Measurements from ENCODE around the gene APOC4. TPM values are rescaled to one million over a fixed set of nuclear protein-coding genes. Genes with fewer than 3 reads are reported as not detected.
A peak's percentile ranks its signal among the peaks of the same experiment; 100 is the strongest.
"Not testable (repeated sequence)": the region's sequence is repeated elsewhere in the genome, so short reads cannot be mapped to it uniquely, and the experiment has no call there.

APOC4 gene
- total RNA-seq, 1 experiment from 2014 or later, result not detected

- peak; percentile 61 for DNase-seq (ENCODE audit: low spot score)
Measured at GRCh38 chr19:44914433-44915206, 27.4 kb upstream of the APOC4 start, which contains the start of gene APOC1. Gene APOC1 (plus strand): TSS chr19:44914608. CDS start chr19:44914892, 284 bp downstream.

GRCh38 chr19:44924243-44924725, 17.8 kb upstream of the APOC4 start:
- no peak for DNase-seq (ENCODE audit: low spot score)

DNA sequence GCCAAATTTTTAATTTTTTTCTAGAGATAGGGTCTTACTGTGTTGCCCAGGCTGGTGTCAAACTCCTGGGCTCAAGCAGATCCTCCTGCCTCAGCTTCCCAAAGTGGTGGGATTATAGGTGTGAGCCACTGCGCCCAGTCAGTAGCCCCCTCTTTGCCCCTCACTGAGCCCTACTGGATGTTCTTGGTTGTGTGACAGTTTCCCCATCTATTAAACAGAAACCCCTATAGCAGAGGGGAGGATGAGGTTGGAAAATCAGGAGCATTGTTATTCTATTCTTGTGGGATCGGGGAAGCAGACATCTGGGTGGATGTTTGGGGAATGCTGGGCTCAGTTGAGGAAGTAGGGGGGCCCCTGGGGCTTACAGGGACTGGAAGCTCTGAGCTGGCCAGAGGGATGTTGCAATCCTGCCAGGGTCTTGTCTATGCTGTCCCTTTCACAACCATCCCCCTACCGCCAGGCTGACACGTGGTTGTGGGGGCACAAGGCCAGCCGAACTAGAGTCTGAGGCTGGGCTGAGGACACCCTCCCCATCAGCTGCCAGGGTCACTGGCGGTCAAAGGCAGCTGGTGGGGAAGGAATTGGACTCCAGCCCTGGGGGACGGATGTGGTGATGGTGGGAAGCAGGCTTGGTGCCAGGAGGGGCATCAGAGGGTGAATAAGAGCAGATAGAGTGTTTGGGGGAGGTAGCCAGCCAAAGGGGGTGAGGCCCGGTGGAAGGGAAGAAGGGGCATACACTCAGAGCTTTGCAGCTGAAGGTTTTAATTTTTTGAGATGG, 16.7 kb upstream of the APOC4 start:
- DNase-seq (ENCODE audit: low spot score), result no peak

- not testable (repeated sequence) for DNase-seq (ENCODE audit: low spot score)
Measured at GRCh38 chr19:44926245-44927077, 15.6 kb upstream of the APOC4 start.

- DNase-seq (ENCODE audit: low spot score), result no peak
Measured at GRCh38 chr19:44927746-44928145, 14.3 kb upstream of the APOC4 start.

DNA sequence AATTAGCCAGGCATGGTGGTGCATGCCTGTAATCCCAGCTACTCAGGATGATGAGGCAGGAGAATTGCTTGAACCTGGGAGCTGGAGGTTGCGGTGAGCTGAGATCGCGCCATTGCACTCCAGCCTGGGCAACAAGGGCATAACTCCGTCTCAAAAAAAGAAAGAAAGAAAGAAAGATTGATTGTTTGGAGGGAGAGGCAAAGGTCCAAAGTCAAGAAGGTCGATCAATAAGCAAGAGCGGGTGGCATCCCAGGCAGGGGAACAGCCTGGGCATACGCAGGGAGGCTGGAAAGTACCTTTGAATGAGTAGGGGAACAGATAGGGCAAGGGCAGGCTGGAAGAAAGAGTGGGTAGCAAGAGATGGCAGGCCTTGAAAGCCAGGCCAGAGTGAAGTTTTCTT, 11.9 kb upstream of the APOC4 start:
- no peak for DNase-seq (ENCODE audit: low spot score)

GRCh38 chr19:44931541-44931940, 10.5 kb upstream of the APOC4 start:
- no peak for DNase-seq (ENCODE audit: low spot score)

DNA sequence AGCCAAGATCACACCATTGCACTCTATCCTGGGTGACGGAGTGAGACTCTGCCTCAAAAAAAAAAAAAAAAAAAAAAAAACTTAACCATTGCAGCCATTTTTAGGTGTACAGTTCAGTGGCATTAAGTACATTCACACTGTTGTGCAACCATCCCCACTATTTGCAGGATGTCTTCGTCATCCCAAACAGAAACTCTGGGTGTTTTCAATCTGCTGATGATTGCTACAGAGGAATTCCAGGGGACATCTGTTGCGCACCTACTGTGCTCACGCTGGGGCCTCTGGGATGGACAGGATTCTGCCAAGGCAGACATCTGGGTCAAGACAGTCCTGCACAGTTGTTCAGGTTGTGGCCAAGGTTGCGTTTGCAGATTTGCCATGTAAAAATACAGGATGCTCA, 2.4 kb upstream of the APOC4 start:
- no peak for DNase-seq (ENCODE audit: low spot score)

DNA sequence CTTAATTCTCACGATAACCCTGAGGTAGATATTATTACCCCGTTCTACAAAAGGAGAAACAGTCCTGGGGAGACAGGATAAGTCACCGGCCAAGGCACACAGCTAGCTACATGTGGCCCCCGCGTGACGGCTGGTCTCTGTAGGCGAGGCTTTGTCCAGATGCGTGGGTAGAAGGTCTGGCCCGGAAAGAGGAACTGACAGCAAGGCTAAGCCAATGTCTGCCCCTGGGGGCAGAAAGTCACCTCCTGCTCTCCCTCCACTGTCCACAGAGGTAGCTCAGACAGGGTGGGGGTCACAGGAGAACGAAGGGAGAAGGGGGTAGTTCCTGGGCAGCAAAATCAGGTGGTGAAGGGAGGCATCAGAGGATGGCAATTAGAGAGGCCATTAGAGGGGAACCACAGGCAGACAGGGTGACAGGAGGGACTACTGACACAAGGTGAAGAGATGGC, 1.8 kb downstream of the APOC4 start:
- DNase-seq (ENCODE audit: low spot score), result no peak

DNA sequence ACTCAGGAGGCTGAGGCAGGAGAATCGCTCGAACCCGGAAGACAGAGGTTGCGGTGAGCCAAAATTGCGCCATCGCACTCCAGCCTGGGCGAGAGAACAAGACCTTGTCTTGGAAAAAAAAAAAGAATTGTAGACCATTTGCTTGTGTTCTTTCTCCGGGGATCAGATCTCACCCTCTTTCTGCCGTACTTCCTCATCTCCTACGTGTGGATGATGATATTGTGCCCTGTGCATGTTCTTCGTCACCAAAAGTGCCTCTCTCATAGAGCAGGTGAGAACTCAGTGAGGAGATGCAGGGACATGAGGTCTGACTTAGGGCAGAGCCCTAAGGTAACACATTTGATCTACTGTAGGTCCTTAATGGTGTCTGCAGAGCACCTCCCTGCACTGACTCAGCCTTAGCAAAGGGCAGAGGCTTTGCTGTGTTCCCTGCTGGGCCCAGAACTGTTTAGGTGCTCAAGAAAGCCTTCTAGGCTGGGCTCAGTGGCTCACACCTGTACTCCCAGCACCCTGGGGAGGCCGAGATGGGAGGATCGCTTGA, 5.1 kb downstream of the APOC4 start:
- DNase-seq (ENCODE audit: low spot score), result no peak

- DNase-seq (ENCODE audit: low spot score), result no peak
Measured at GRCh38 chr19:44948237-44948636, 6.2 kb downstream of the APOC4 start.

GRCh38 chr19:44948763-44949374, 6.8 kb downstream of the APOC4 start:
- DNase-seq (ENCODE audit: low spot score), result no peak

GRCh38 chr19:44949550-44949949, 7.5 kb downstream of the APOC4 start:
- no peak for DNase-seq (ENCODE audit: low spot score)

DNA sequence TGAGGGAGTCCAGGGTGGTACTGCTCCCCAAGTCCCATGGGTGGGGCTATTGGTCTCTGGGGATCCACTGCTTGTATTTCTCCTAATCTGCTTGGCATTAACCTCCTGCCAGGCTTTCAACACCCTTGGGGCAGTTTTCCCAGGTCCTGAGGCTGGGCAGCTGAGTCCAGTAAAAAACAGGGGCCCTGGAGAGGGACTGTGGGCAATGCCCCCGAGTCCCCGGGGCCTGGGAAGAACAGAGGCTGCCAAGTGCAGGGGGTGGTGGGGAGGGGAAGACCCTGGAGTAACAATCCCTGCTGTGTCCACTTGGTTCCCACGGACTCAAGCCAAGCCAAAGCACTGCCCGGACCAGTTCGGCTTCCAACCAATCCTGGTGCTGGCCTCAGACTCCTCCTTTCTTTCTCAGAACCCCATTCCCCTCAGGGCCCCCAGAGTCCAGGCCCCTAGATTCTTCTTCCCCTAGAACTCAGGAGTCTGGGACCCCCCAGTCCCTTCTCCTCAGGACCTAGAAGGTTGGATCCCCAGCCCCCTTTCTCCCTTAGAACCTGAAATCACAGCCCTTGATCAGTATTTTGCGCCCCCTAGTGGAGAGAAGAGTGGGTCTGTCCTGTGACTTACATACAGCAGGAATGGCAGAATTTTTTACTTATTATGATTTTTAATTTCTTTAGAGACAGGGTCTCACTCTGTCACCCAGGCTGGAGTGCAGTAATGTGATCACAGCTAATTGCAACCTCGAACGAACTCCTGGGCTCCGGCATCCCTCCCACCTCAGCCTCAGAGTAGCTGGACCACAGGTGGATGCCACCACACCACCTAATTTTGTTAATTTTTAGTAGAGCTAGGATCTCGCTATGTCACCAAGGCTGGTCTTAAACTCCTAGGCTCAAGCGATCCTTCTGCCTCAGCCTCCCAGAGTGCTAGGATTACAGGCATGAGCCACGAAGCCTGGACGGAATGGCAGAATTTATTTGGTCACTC, 9.4 kb downstream of the APOC4 start:
- peak; percentile 50 for DNase-seq (ENCODE audit: low spot score)

DNA sequence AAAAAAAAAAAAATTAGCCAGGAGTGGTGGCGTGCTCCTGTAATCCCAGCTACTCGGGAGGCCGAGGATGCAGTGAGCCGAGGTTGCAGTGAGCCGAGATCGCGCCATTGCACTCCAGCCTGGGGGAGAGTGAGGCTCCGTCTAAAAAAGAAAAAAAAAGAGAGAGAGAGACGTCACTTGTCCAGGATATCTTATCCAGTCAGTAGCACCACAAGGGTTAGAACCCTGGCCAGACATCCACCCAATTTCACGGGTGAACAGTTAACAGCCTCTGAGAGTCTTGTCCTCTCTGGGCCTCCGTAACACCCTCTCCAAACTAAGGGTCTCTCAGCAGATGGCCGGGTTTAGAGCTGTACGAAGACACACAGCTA, 12.2 kb downstream of the APOC4 start:
- DNase-seq (ENCODE audit: low spot score), result no peak

DNA sequence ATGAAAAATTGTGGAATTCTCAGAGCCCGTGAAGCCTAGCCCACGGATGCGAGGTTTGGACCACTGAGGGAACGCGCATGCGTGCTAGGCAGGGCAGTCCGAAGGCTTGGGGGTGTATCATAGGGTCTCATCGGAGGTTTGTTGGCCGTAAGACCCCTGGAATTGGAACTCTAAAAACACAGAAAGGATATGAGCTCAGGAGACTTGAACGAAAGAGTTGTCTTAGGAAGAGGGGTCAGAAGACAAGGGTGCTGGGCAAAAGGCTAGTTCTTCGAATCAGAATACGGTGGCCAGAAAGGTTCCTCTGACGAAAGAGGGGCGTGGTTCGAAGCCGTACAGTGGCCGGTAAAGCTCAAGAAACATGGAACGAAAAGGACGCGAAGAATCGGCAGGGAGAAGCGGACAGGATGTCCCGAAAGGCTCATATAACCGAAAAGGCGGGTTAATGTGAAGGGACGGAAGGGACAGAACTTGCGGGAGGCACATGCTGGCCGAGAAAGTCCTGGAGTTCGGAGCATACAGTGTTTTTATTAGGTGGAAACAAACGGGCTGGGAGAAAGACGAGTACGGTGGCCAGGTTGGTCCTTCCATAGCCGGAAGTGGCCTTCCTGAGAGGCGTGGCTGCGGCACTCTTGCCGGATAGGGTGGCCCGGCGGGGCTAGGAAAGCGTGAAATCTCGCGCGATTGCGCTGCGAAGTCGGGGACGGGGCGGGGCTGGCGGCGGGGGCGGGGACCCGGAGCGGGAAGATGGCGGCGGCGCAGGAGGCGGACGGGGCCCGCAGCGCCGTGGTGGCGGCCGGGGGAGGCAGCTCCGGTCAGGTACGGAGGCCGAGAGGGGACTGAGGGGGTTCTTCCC, 12.8 kb downstream of the APOC4 start, which contains the start of gene CLPTM1:
Gene CLPTM1 (plus strand): TSS at position 732 of the 856 bp plus-strand sequence. CDS start 16 bp downstream, at position 748.
- peak; percentile 86 for DNase-seq (ENCODE audit: low spot score)

DNA sequence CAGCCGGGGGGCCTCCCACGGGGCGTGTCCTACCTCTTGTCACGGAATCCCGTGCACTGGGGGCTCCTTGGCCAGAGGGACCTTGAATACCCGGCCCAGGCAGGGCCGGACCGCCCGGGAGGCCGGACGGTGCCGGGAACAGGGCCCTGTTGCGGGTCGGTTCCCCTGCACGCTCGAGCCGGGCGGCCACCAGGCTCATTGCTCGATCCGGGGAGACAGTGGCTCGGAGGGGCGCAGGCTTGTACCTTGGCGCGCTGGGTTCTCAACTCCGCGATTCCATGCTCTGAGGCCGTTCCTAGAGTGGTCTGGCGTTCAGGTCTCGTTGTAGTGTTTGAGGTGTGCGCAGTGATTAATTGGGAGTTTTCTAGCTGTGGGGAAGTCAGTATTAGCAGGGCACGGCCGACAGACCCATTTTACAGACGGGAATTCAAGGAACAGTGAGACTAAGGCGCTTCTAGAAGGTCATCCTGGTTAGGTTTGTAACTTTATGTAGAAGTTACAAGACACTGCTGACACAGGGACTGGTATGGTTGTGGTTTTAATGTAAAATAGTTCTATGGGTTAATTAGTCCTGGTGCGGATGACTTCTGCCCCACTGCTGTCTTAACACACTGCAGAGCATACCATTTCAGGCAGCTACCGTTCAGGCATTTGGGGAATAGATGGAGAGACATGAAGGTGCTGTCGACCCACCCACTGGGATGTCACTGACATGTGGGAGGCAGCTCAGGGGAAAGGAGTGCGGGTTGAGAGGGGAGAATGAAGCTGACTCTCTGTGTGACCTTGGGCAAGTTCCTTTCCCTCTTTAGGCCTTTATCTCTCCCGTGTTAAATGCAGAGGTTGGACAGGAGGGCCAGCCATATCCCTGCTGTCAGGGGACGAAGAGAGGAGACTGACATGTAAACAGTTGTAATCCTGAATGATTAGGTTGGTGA, 13.7 kb downstream of the APOC4 start:
- no peak for DNase-seq (ENCODE audit: low spot score)

DNA sequence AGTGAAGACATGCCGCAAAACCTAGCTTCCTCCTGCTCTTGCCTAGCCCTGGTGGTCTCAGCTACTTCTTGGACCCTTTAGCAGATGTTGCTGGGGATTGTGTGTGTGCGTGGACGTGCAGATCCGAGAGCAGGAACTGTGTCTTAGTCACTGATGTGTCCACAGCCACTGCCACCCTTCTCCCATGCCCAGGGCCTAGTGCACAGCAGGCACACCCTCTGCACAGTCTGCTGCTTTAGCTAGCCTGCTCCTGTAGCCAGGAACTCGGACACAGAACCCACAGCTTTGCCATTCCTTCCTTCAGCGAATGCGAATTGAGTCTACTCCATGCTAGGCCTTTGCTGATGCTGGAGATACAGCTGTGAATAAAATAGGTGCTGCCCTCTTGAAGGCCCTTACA, 15.5 kb downstream of the APOC4 start:
- DNase-seq (ENCODE audit: low spot score), result no peak
